OCI-LY3 (cell line): ENCODE data around the gene PAX5.
A peak's percentile ranks its signal among the peaks of the same experiment; 100 is the strongest.

ENCODE experiments used
- H2AFZ ChIP-seq: fragments of 200-600, 300-600 bp; shearing (Covaris generic); 2 replicates; pipeline ENCODE4 v1.6.0; 2014; ENCODE audit warnings: antibody characterized with exemption, low read depth, low read length
- H3K27ac ChIP-seq: fragments of 200-600, 300-600 bp; sonication (generic); 2 replicates; pipeline ENCODE4 v1.5.1; 2014; ENCODE audit warnings: mild to moderate bottlenecking, low read length, moderate library complexity, mixed read lengths
- H3K27me3 ChIP-seq: fragments of 200-600, 300-600 bp; sonication (generic); 2 replicates; pipeline ENCODE4 v1.6.1; 2014; ENCODE audit warnings: low read depth, low read length, mixed read lengths
- H3K36me3 ChIP-seq: fragments of 200-600, 300-600 bp; sonication (generic); replicated peaks from 2 replicates; pipeline ENCODE3; 2014; ENCODE audit warnings: low read depth, low read length, mixed read lengths
- H3K4me1 ChIP-seq: fragments of 300-600, 200-600 bp; sonication (generic); 2 replicates; pipeline ENCODE4 v1.6.1; 2014; ENCODE audit warnings: low read length, mixed read lengths
- H3K4me2 ChIP-seq: fragments of 200-600, 300-600 bp; sonication (generic); 2 replicates; pipeline ENCODE4 v1.6.1; 2014; ENCODE audit warnings: low read length, mixed read lengths
- H3K4me3 ChIP-seq: fragments of 300-600, 200-600 bp; sonication (generic); 2 replicates; pipeline ENCODE4 v1.5.1; 2014; ENCODE audit warnings: antibody characterized with exemption, mild to moderate bottlenecking, low read length, moderate library complexity
- H3K79me2 ChIP-seq: fragments of 300-600, 200-600 bp; shearing (Covaris generic); 2 replicates; pipeline ENCODE4 v1.6.1; 2014; ENCODE audit warnings: mild to moderate bottlenecking, low read length, mixed read lengths
- H3K9ac ChIP-seq: fragments of 300-600, 200-600 bp; shearing (Covaris generic); 2 replicates; pipeline ENCODE4 v1.6.0; 2014; ENCODE audit warnings: mild to moderate bottlenecking, low read length, moderate library complexity
- H3K9me3 ChIP-seq: fragments of 200-600, 300-600 bp; shearing (Covaris generic); 2 replicates; pipeline ENCODE4 v1.6.1; 2014; ENCODE audit warnings: low read length, mixed read lengths; ENCODE audit not compliant: insufficient read depth
- H4K20me1 ChIP-seq: fragments of 200-600, 300-600 bp; sonication (generic); 2 replicates; pipeline ENCODE4 v1.6.1; 2016; ENCODE audit warnings: low read length, mixed read lengths; ENCODE audit not compliant: insufficient read depth
- CTCF ChIP-seq: fragments of 200-600, 300-600 bp; sonication (generic); IDR thresholded peaks from 2 replicates; pipeline ENCODE4 v1.5.1; 2014; ENCODE audit warnings: antibody characterized with exemption, low read length, low read depth
- EZH2phosphoT487 ChIP-seq: fragments of 200-600 bp; shearing (Covaris generic); IDR thresholded peaks from 2 replicates; pipeline ENCODE4 v1.6.1; 2018; ENCODE audit warnings: antibody characterized with exemption, mixed run types, low read depth

Gene PAX5

GRCh38 chr9:36861528-36862205 is 172.4 kb downstream of the PAX5 start:
- H3K4me1 ChIP-seq, result peaks cover 11% of the 10 kb centered on the region; the same call in 1 of the 2 replicates
- no peaks in the 10 kb centered on the region for H3K27me3 ChIP-seq
- H3K4me3 ChIP-seq, result no peak overlapping the region
- H3K27ac ChIP-seq, result no peak overlapping the region
- no peak for TF ChIP-seq CTCF
- no peak for TF ChIP-seq EZH2phosphoT487
- H3K79me2 ChIP-seq, result peaks cover 80% of the 10 kb centered on the region
- H3K9me3 ChIP-seq, result no peaks in the 10 kb centered on the region
- peaks cover 74% of the 10 kb centered on the region for H4K20me1 ChIP-seq
- H2AFZ ChIP-seq, result no peak overlapping the region
- H3K36me3 ChIP-seq, result peaks cover 70% of the 10 kb centered on the region
- H3K4me2 ChIP-seq, result no peak overlapping the region
- no peak overlapping the region for H3K9ac ChIP-seq

GRCh38 chr9:36858805-36859375 is 175.2 kb downstream of the PAX5 start:
- Histone ChIP-seq H3K4me3 (no peak overlapping the region), H3K27ac (no peak overlapping the region), H3K4me1 (no peaks in the 10 kb centered on the region), H3K9me3 (no peaks in the 10 kb centered on the region), H4K20me1 (peaks cover 74% of the 10 kb centered on the region), H3K9ac (no peak overlapping the region), H3K79me2 (peaks cover 79% of the 10 kb centered on the region), H2AFZ (no peak overlapping the region), H3K36me3 (peaks cover 70% of the 10 kb centered on the region), H3K27me3 (no peaks in the 10 kb centered on the region), H3K4me2 (no peak overlapping the region)
- TF ChIP-seq CTCF (no peak), EZH2phosphoT487 (no peak)

GRCh38 chr9:36855448-36856315 is 178.4 kb downstream of the PAX5 start:
- Histone ChIP-seq H3K4me3 (no peak overlapping the region), H3K79me2 (peaks cover 63% of the 10 kb centered on the region), H3K4me2 (no peak overlapping the region), H3K9me3 (no peaks in the 10 kb centered on the region), H2AFZ (no peak overlapping the region), H3K27me3 (no peaks in the 10 kb centered on the region), H3K36me3 (peaks cover 72% of the 10 kb centered on the region), H3K27ac (no peak overlapping the region), H3K9ac (no peak overlapping the region), H3K4me1 (no peaks in the 10 kb centered on the region), H4K20me1 (peaks cover 80% of the 10 kb centered on the region)
- TF ChIP-seq CTCF (peak; percentile 40), EZH2phosphoT487 (no peak)

GRCh38 chr9:36854751-36855150 is 179.3 kb downstream of the PAX5 start:
- peaks cover 77% of the 10 kb centered on the region for H4K20me1 ChIP-seq
- no peak overlapping the region for H3K4me2 ChIP-seq
- peaks cover 76% of the 10 kb centered on the region for H3K36me3 ChIP-seq
- no peak overlapping the region for H3K9ac ChIP-seq
- no peak overlapping the region for H2AFZ ChIP-seq
- no peaks in the 10 kb centered on the region for H3K27me3 ChIP-seq
- no peak overlapping the region for H3K27ac ChIP-seq
- H3K4me1 ChIP-seq, result no peaks in the 10 kb centered on the region
- H3K4me3 ChIP-seq, result no peak overlapping the region
- H3K9me3 ChIP-seq, result no peaks in the 10 kb centered on the region
- TF ChIP-seq EZH2phosphoT487, result no peak
- no peak for TF ChIP-seq CTCF
- peaks cover 61% of the 10 kb centered on the region for H3K79me2 ChIP-seq
